Colonic mucosa (tissue), 4 donors: ENCODE data around the gene TMEM132D. TPM values are rescaled to one million over a fixed set of nuclear protein-coding genes. Genes with fewer than 3 reads are reported as not detected.

ENCODE experiments used
- DNase-seq: peaks from one replicate; pipeline ENCODE4 v3.0.0-alpha.2; 2020
- H3K27ac ChIP-seq: fragments of 200-600 bp; one replicate; pipeline ENCODE4 v1.8.0; 2021
- H3K27me3 ChIP-seq: fragments of 200-600 bp; one replicate; pipeline ENCODE4 v1.8.0; 2021
- H3K36me3 ChIP-seq: fragments of 200-600 bp; one replicate; pipeline ENCODE4 v1.8.0; 2021
- H3K4me1 ChIP-seq: fragments of 200-600 bp; one replicate; pipeline ENCODE4 v1.8.0; 2021; ENCODE audit warnings: mild to moderate bottlenecking
- H3K4me3 ChIP-seq: fragments of 200-600 bp; one replicate; pipeline ENCODE4 v1.8.0; 2021
- H3K9ac ChIP-seq, 2 donors: one replicate each; pipeline ENCODE4 v1.7.0; 2013; ENCODE audit warnings: control low read depth in 2 of 2, low read depth in 2 of 2, low read length in 2 of 2
- H3K9me3 ChIP-seq: fragments of 200-600 bp; one replicate; pipeline ENCODE4 v1.8.0; 2021
- intact Hi-C: fragments of 100-400 bp; cut with DNase I; formaldehyde crosslinking; loops from one replicate; pipeline ENCODE4 v1.14.1; 2022
- total RNA-seq, 2 donors: library from RNA; stranded (reverse); fragmentation: NEBNext Ultra II Directional in 1 of 2; extraction: Animal tissue kit (Norgen Biotek cat#: 25700) in 1 of 2; gene quantifications; one replicate each; pipeline ENCODE4 v1.2.1, GENCODE V29; 2021
- TF ChIP-seq, protein P1 (sequence below): fragments of 200-600 bp; IDR thresholded peaks from one replicate; pipeline ENCODE4 v1.8.0; 2022; ENCODE audit warnings: antibody characterized with exemption, mild to moderate bottlenecking
- donor health status: healthy.
- donor health status: DM: no; HTN: no; CAD: no.
- donor health status: DM: no; HTN: no; CAD: no.

The TMEM132D gene
- total RNA-seq, 2 donors from 2014 or later = 0.17 to 0.32 TPM

DNA sequence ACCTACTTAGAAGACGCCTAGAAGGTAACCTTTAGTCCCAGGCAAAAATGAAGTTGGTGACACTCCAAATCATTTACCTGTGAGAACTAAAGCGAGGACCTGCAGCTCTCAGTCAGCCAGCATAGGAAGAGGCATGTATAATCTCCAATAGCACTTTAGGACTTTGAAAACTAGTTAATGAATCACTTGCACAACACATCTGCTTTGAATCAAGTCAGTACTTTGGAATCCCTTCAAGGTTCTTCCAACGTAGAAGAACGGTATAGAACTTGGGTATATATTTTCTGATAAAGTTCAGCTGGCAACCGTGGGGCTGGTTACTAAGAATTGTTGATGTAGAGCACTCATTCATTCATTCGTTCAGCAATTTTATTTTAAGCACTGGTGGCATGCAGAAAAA is 251.9 kb downstream of the TMEM132D start:
- H3K4me3 ChIP-seq = no peak overlapping the region
- TF ChIP-seq, protein P1, sequence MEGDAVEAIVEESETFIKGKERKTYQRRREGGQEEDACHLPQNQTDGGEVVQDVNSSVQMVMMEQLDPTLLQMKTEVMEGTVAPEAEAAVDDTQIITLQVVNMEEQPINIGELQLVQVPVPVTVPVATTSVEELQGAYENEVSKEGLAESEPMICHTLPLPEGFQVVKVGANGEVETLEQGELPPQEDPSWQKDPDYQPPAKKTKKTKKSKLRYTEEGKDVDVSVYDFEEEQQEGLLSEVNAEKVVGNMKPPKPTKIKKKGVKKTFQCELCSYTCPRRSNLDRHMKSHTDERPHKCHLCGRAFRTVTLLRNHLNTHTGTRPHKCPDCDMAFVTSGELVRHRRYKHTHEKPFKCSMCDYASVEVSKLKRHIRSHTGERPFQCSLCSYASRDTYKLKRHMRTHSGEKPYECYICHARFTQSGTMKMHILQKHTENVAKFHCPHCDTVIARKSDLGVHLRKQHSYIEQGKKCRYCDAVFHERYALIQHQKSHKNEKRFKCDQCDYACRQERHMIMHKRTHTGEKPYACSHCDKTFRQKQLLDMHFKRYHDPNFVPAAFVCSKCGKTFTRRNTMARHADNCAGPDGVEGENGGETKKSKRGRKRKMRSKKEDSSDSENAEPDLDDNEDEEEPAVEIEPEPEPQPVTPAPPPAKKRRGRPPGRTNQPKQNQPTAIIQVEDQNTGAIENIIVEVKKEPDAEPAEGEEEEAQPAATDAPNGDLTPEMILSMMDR = no peak
- intact Hi-C loops = no loop called here
- DNase-seq = no peak
- no peak overlapping the region for H3K27ac ChIP-seq
- no peaks in the 10 kb centered on the region for H3K4me1 ChIP-seq
- no peaks in the 10 kb centered on the region for H3K27me3 ChIP-seq
- H3K9ac ChIP-seq = no peak overlapping the region
- H3K36me3 ChIP-seq = no peaks in the 10 kb centered on the region
- H3K9me3 ChIP-seq = no peaks in the 10 kb centered on the region

DNA sequence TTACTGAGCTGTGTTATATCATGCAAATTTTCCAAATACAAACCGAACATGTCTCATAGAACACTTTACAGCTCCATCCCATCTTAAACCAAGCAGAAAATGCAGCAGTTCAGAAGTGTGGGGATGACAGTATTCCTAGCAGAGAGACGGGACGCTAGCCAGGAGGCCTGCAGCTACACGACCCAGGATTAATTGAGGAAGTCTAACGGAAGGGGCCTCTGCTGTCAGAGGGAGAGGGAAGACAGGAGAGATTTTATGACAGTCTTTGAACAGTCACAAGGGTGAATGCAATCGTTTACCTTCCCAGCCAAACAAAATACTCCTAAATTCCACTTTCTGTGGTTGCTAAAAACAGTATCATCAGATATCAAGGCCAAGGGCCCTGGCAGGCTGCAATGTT is 261.9 kb downstream of the TMEM132D start:
- no peaks in the 10 kb centered on the region for H3K27me3 ChIP-seq
- no peaks in the 10 kb centered on the region for H3K9me3 ChIP-seq
- no peak overlapping the region for H3K9ac ChIP-seq
- intact Hi-C loops = no loop called here
- H3K27ac ChIP-seq = no peak overlapping the region
- no peaks in the 10 kb centered on the region for H3K36me3 ChIP-seq
- H3K4me1 ChIP-seq = no peaks in the 10 kb centered on the region
- H3K4me3 ChIP-seq = no peak overlapping the region
- TF ChIP-seq, protein P1 = no peak
- no peak for DNase-seq

DNA sequence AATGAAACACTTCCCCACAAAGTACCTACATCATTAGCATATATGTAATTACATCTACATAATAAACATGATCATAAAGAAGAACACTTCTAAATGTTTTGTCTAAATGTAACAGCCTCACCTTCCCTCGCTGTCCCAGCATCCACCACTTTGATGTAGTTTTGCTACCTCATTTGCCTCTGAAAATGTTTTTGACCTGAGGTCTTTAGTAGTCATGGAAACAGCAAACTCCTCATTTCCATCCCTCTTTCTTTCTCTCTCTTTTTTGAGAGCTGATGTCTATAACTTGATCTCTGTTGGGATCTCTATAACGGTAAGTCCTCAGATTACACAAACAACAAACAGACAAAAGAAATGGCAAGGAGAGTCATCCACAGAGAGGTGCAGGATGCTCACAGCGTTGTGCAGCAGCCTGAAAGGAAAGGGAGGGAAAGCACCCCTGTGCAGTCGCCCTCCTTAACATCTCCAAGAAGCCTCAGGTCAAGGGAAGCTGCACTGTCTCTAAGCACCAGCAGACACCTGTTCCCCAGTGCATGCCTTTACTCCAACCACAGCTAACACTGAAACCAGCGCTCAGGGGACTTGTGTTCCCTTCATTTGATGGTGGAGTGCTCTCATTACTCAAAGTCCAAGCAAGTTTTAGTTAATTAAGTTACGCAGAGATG is 268.7 kb downstream of the TMEM132D start:
- Histone ChIP-seq H3K36me3 (no peaks in the 10 kb centered on the region), H3K9me3 (no peaks in the 10 kb centered on the region), H3K4me3 (no peak overlapping the region), H3K27ac (no peak overlapping the region), H3K9ac (no peak overlapping the region), H3K4me1 (no peaks in the 10 kb centered on the region), H3K27me3 (no peaks in the 10 kb centered on the region)
- no peak for DNase-seq
- intact Hi-C loops = no loop called here
- TF ChIP-seq, protein P1 = no peak

DNA sequence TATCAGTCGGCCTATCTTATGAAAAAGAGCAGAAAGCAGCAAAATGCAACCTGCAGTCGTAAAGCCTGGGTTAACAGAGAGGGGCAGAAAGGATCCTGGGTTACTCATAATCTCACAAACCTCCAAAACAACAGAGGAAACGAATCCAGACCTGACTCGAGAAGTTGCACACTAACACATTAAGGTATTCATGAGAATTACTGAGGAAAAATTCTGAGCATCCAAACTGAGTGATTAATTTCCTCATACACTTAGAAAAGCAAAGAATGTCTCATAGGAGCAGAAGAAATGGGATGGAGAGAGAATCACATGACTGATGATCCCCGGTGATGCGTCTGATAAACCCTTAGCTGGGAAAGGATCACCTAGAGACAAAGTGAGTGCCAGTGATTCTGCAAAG is 272.5 kb downstream of the TMEM132D start:
- no peak overlapping the region for H3K27ac ChIP-seq
- no peaks in the 10 kb centered on the region for H3K4me1 ChIP-seq
- H3K27me3 ChIP-seq = no peaks in the 10 kb centered on the region
- TF ChIP-seq, protein P1 = no peak
- H3K9ac ChIP-seq = no peak overlapping the region
- intact Hi-C loops = no loop called here
- H3K9me3 ChIP-seq = no peaks in the 10 kb centered on the region
- no peaks in the 10 kb centered on the region for H3K36me3 ChIP-seq
- DNase-seq = no peak
- H3K4me3 ChIP-seq = no peak overlapping the region

DNA sequence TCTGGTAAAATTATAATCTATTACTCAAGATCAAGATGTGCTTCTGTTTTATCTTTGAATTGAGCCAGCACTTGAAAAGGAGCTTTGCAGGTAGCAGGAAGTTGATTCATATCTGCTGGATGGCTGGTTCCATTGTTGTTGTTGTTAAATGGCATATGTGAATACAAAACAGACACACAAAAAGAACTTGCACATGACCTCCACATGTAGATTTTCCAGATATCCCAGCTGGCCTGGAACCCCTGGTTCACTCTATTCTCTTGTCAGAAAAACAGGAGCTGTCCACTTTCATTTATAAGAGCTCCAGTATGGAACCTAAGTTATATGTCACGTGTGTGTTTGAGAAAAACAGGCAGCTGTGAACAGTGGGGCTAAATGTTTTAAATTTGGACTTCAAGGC is 273.9 kb downstream of the TMEM132D start:
- Histone ChIP-seq H3K9me3 (no peaks in the 10 kb centered on the region), H3K9ac (no peak overlapping the region), H3K36me3 (no peaks in the 10 kb centered on the region), H3K4me3 (no peak overlapping the region), H3K27ac (no peak overlapping the region), H3K27me3 (no peaks in the 10 kb centered on the region), H3K4me1 (no peaks in the 10 kb centered on the region)
- intact Hi-C loops = no loop called here
- TF ChIP-seq, protein P1 = no peak
- no peak for DNase-seq
